GM10266 (cell line): ENCODE measurements around the gene STAM.
A peak's percentile ranks its signal among the peaks of the same experiment; 100 is the strongest.

Experiments used
- DNase-seq: peaks from one replicate; pipeline ENCODE4 v3.0.0; 2012; ENCODE audit errors: extremely low spot score
- TF ChIP-seq, protein P1 (sequence below): IDR thresholded peaks from 2 replicates; pipeline ENCODE4 v1.5.1; 2012; ENCODE audit warnings: mild to moderate bottlenecking, low read depth; ENCODE audit not compliant: control insufficient read depth, insufficient read depth; ENCODE audit errors: missing control alignments

Gene STAM

DNA sequence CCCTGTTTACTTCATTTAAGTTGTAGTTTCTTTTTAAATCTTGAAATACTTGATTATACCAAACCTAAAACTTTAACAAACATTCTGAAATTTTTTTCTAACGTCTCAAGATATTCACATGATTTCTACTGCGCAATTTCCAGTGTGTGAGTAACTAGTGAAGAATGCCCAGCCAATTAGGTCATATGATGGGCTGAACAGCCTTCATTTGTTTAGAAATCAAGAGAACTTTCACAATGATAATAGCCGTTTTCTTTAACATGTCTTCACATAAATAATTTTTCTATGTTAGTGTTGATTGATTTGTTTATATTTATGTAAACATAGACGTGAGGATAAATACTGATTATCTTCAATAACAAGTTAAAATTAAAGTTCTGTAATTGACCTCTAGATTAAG lies 21.8 kb downstream of the STAM start:
- DNase-seq, result no peak
- TF ChIP-seq, protein P1, sequence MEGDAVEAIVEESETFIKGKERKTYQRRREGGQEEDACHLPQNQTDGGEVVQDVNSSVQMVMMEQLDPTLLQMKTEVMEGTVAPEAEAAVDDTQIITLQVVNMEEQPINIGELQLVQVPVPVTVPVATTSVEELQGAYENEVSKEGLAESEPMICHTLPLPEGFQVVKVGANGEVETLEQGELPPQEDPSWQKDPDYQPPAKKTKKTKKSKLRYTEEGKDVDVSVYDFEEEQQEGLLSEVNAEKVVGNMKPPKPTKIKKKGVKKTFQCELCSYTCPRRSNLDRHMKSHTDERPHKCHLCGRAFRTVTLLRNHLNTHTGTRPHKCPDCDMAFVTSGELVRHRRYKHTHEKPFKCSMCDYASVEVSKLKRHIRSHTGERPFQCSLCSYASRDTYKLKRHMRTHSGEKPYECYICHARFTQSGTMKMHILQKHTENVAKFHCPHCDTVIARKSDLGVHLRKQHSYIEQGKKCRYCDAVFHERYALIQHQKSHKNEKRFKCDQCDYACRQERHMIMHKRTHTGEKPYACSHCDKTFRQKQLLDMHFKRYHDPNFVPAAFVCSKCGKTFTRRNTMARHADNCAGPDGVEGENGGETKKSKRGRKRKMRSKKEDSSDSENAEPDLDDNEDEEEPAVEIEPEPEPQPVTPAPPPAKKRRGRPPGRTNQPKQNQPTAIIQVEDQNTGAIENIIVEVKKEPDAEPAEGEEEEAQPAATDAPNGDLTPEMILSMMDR, result no peak

DNA sequence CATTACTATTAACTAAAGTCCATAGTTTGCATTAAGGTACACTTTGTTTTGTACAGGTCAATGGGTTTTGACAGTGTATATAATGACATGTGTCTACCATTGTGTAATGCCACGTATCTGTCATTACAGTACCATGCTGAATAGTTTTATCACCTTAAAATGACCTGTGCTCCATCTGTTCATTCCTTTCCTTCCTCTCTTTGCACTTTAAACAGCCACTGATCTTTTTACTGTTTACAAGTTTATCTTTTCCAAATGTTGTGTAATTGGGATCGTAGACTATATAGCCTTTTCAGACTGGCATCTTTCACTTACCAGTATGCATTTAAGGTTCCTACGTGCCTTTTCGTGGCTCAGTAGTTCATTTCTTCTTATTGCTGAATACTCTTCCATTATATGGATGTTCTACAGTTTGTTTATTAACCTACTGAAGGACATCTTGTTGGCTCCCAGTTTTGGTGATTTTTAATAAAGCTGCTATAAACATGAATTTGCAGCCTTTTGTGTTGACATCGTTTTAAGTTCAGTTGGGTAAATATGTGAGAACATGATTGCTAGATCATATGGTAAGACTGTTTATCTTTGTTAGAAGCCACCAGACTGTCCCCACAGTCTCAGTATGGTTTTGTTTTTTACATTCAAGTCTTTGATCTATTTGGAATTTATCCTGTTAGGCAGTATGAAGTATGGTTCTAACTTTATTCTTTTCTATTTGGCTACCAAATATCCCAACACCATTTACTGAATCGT lies 24.7 kb downstream of the STAM start:
- TF ChIP-seq, protein P1, result no peak
- DNase-seq, result no peak

DNA sequence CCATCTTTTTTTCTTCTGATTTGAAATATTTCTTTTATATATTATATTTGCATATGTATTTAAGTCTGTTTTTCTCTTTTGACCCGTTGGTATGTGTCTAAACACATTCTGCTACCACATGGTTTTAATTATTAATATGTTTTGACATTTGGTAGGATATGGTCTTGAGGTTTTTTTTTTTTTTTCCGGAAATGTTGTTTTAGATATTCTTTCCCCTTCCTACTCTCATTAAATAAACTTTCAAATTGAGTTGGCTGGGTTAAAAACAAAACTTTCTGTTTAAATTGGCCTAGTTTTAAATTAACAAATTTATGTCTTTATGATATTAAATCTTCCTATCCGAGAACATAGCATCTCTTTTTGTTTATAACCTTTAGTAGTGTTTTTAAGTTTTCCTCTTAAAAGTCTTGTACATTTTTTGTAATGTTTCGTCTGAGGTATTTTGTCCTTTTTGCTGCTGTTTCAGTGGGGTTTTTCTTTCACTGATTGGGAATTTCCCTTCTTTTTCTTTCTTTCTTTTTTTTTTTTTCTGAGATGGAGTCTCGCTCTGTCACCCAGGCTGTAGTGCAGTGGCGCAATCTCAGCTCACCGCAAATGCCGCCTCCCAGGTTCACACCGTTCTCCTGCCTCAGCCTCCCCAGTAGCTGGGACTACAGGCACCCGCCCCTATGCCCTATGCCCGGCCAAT lies 25.4 kb downstream of the STAM start:
- DNase-seq, result peak; percentile 15

DNA sequence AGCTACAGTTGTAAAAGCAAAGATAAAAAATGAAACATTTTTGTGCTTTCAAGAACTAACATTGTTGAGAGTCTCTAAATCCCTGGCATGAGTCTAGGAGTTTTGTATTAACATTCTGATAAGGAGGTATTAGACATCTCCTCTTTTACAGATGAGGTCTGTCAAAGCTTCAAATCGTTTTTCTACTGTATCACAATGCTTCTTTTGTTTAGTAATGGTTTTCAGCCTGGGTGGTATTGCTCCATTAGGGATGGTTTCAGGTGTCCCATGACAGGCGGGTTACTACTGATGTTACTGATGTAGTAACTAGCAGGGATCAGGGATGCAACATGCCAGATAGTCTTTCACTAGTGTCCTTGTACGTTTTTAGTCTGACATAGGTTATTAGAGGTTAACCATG lies 27.4 kb downstream of the STAM start:
- TF ChIP-seq, protein P1, result no peak
- no peak for DNase-seq

More for the DNA sequence above, 25.4 kb downstream of the STAM start:
- TF ChIP-seq, protein P1, result no peak

DNA sequence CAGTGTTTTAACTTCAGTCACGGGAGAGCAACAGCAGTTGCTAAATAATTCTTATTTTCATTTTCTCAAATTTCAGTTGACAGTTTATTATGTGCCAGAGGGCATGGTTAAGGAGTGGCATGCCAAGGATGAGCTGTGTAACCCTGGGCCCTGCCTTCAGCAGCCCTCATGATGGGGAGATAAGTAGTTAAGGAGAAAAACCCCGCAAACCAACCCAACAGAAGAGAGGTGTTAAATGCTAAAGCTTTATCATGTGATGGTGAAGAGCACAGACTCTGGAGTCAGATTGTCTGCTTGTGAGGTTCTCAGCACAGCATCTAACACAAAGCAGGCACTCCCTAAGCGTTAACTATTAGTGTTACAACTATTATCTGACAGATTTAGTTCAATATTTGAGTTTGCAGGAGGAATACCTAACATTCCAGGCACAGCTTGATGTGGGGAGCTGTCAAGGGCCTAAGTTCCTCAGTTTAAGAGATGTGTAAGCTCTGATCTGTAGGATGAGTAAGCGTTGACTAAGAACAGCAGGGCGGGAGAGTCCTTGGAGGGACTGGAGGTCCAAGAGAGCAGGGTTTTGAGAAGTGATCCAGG lies 29.6 kb downstream of the STAM start:
- TF ChIP-seq, protein P1, result no peak
- DNase-seq, result no peak

DNA sequence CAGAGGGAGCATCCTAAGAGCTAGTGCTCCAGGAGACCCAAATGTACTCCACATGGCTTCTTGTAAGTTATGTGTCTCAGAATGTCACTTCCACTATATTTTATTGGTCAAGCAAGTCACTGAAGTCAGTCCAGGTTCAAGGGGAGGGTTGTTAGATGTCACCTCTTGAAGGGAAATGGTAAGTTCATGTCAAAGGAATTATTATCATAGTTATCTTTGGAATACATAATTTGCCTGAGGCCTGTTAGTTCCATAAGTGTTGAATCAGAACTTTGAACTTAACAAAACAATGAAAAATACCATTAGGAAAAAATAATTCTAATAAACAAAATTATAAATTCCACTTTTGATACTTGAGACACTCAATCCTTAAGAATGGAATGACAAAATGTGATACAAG lies 30.6 kb downstream of the STAM start:
- DNase-seq, result no peak
- TF ChIP-seq, protein P1, result no peak

DNA sequence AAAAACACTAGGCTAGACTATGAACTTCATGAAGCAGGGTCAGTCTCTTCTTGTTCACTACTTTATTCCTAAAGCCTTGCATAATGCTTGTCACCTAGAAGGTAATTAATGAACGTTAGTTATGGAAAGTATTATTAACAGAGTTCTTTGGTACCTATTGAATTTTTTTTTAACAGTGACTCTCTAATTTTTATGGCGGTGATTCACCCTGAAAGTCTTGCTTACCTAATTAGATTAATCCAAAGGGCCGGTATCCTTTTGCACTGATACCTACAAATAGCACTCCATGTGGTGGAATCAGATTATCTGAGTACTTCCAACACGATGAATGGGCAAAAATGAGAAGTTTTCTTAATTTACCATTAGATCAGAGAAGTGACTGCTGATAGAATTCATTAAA lies 31.7 kb downstream of the STAM start:
- TF ChIP-seq, protein P1, result no peak
- no peak for DNase-seq
